ENCODE measurements around the gene SIM1.

The SIM1 gene

DNA sequence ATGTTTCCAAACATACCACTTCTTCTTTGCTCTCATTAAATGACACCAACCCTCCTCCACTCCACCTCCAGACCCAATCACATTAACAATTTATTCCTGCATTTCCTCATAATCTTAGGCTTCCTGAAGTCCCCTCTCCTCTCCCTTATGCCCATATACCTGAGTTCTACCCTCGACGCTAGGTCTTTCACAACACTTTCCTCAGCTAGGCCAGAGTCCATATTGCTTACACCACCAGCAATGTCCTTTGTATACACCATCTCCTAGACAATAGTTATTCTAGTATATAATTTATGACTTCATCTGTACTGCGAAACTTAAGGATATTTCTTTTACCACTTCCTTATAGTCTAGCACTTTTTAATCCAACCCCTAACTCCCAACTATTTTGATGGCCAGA lies 47.7 kb downstream of the SIM1 start:
- no peaks in the 10 kb centered on the region for H3K27me3 ChIP-seq (ENCODE audit: insufficient read depth, poor library complexity, severe bottlenecking)
- no peaks in the 10 kb centered on the region for H3K9me3 ChIP-seq (ENCODE audit: severe bottlenecking)
- DNase-seq (ENCODE audit: low spot score) (no peak), ATAC-seq (ENCODE audit: low read depth) (no peak)
- H3K4me3 ChIP-seq (ENCODE audit: severe bottlenecking) = no peak overlapping the region
- TF ChIP-seq, protein P1, sequence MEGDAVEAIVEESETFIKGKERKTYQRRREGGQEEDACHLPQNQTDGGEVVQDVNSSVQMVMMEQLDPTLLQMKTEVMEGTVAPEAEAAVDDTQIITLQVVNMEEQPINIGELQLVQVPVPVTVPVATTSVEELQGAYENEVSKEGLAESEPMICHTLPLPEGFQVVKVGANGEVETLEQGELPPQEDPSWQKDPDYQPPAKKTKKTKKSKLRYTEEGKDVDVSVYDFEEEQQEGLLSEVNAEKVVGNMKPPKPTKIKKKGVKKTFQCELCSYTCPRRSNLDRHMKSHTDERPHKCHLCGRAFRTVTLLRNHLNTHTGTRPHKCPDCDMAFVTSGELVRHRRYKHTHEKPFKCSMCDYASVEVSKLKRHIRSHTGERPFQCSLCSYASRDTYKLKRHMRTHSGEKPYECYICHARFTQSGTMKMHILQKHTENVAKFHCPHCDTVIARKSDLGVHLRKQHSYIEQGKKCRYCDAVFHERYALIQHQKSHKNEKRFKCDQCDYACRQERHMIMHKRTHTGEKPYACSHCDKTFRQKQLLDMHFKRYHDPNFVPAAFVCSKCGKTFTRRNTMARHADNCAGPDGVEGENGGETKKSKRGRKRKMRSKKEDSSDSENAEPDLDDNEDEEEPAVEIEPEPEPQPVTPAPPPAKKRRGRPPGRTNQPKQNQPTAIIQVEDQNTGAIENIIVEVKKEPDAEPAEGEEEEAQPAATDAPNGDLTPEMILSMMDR (IDR thresholded peaks at IDR 0.05; ENCODE audit: poor library complexity, severe bottlenecking) = no peak
- no peaks in the 10 kb centered on the region for H3K36me3 ChIP-seq (ENCODE audit: low read depth)
- no peaks in the 10 kb centered on the region for H3K4me1 ChIP-seq (ENCODE audit: insufficient read depth, poor library complexity, severe bottlenecking)
- no peak overlapping the region for H3K27ac ChIP-seq (ENCODE audit: poor library complexity, severe bottlenecking)

DNA sequence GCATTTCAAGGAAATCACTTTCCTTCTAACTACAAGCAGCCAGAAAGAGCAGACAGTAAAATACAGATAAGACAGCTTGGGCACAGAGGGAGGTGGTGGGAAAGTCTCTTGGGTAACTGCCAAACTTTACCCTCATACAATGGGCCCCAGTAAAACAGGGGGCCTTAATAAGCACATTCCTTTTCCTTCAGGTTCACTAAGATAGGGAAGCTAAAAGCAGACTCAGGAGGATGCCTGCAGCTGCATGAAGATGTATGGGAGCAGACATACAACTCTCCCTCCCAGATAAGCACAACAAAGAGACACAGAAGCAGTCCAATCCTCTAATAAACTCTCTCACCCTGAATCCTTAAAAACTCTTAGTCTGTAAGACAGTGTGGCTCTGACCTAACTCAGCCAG lies 49.0 kb downstream of the SIM1 start:
- no peaks in the 10 kb centered on the region for H3K4me1 ChIP-seq (ENCODE audit: insufficient read depth, poor library complexity, severe bottlenecking)
- H3K27ac ChIP-seq (ENCODE audit: poor library complexity, severe bottlenecking) = no peak overlapping the region
- TF ChIP-seq, protein P1 (IDR thresholded peaks at IDR 0.05; ENCODE audit: poor library complexity, severe bottlenecking) = no peak
- DNase-seq (ENCODE audit: low spot score) = no peak
- no peaks in the 10 kb centered on the region for H3K9me3 ChIP-seq (ENCODE audit: severe bottlenecking)
- no peaks in the 10 kb centered on the region for H3K36me3 ChIP-seq (ENCODE audit: low read depth)
- no peak overlapping the region for H3K4me3 ChIP-seq (ENCODE audit: severe bottlenecking)
- no peak for ATAC-seq (ENCODE audit: low read depth)
- H3K27me3 ChIP-seq (ENCODE audit: insufficient read depth, poor library complexity, severe bottlenecking) = no peaks in the 10 kb centered on the region

DNA sequence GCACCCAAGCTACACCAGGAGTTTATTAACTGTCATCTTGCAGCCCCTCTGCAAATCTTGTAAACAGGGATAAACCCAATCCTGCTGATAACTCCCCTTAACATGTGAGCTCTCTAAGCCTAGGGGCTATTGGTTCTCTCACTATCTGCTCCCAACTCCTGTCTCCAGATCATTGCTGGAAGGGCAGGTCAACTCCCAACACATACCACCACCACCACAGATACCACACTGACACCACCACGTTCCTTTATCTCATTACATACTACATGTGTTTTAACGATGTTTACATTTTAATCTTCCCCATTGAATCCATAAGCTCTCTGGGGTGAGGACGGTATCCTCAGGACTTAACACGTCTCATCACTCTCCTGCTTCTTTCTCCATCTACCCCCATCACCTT lies 51.8 kb downstream of the SIM1 start:
- Histone ChIP-seq H3K4me1 (ENCODE audit: insufficient read depth, poor library complexity, severe bottlenecking) (no peaks in the 10 kb centered on the region), H3K27ac (ENCODE audit: poor library complexity, severe bottlenecking) (no peak overlapping the region), H3K4me3 (ENCODE audit: severe bottlenecking) (no peak overlapping the region), H3K36me3 (ENCODE audit: low read depth) (no peaks in the 10 kb centered on the region), H3K9me3 (ENCODE audit: severe bottlenecking) (no peaks in the 10 kb centered on the region), H3K27me3 (ENCODE audit: insufficient read depth, poor library complexity, severe bottlenecking) (no peaks in the 10 kb centered on the region)
- DNase-seq (ENCODE audit: low spot score) = no peak
- no peak for ATAC-seq (ENCODE audit: low read depth)
- TF ChIP-seq, protein P1 (IDR thresholded peaks at IDR 0.05; ENCODE audit: poor library complexity, severe bottlenecking) = no peak

DNA sequence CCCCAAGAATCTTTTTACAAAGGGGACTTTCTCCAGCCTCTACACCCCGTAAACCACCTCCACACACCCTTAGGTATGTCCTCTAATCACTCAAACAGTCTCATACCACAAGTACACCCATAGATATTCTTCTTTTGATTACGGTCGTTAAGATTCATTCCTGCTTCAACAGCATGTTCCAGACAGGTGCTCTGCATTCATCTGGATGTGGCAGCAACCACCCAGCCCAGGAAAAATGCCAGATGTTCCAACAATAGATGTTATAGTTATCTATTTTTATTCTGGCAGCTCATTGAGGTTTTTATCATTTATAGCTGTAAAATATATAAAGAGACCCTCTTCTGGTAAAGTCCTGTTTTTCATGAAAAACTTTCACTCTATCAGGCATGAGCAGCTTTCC lies 60.7 kb downstream of the SIM1 start:
- Histone ChIP-seq H3K4me3 (ENCODE audit: severe bottlenecking) (no peak overlapping the region), H3K4me1 (ENCODE audit: insufficient read depth, poor library complexity, severe bottlenecking) (no peaks in the 10 kb centered on the region), H3K36me3 (ENCODE audit: low read depth) (no peaks in the 10 kb centered on the region), H3K27ac (ENCODE audit: poor library complexity, severe bottlenecking) (no peak overlapping the region), H3K9me3 (ENCODE audit: severe bottlenecking) (no peaks in the 10 kb centered on the region), H3K27me3 (ENCODE audit: insufficient read depth, poor library complexity, severe bottlenecking) (no peaks in the 10 kb centered on the region)
- ATAC-seq (ENCODE audit: low read depth) = no peak
- TF ChIP-seq, protein P1 (IDR thresholded peaks at IDR 0.05; ENCODE audit: poor library complexity, severe bottlenecking) = no peak
- DNase-seq (ENCODE audit: low spot score) = no peak

DNA sequence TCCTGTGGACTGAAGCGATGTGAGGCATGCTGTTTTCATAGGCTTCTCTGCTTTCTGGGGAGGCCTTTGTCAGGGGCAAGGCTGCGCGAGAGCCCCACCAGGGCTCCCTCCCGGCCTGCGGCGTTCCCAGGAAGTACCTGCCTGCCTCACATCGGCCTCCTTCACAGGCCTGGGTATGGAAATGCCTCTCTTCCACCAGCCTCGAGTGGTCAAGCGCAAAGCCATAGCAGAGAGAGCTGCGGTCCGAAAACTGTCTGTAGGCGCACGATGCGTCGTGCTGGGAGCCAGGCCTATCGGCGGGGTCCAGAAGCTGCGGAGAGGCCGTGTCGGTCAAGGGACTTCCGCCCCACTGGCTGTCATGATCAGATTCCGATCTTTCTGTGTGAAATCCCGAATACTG lies 71.2 kb downstream of the SIM1 start:
- no peaks in the 10 kb centered on the region for H3K9me3 ChIP-seq (ENCODE audit: severe bottlenecking)

More for the DNA sequence above, 71.2 kb downstream of the SIM1 start:
- H3K4me1 ChIP-seq (ENCODE audit: insufficient read depth, poor library complexity, severe bottlenecking) = no peaks in the 10 kb centered on the region
- H3K27ac ChIP-seq (ENCODE audit: poor library complexity, severe bottlenecking) = no peak overlapping the region
- DNase-seq (ENCODE audit: low spot score) (no peak), ATAC-seq (ENCODE audit: low read depth) (no peak)
- no peak overlapping the region for H3K4me3 ChIP-seq (ENCODE audit: severe bottlenecking)
- TF ChIP-seq, protein P1 (IDR thresholded peaks at IDR 0.05; ENCODE audit: poor library complexity, severe bottlenecking) = no peak
- no peaks in the 10 kb centered on the region for H3K27me3 ChIP-seq (ENCODE audit: insufficient read depth, poor library complexity, severe bottlenecking)
- H3K36me3 ChIP-seq (ENCODE audit: low read depth) = no peaks in the 10 kb centered on the region

All from RWPE2 (cell line).